Activated CD8-positive, alpha-beta memory T cell treated with anti-CD3 and anti-CD28 coated beads, Interleukin-2, amount 10 ng/mL, durations not matched to agents 7 days and 5 days (primary cell): Measurements from ENCODE around the gene KRT15. TPM values are rescaled to one million over a fixed set of nuclear protein-coding genes. Genes with fewer than 3 reads are reported as not detected.

ENCODE experiments used
- ATAC-seq: fragments of 150-1000 bp; cut with Tn5 transposase; one replicate; pipeline ENCODE4 v1.10.0; 2021; ENCODE audit warnings: moderate library complexity
- CTCF ChIA-PET: fragments of 350-600 bp; sonication (Branson Sonifier 250); formaldehyde crosslinking; loops from one replicate; lab custom pipeline; 2021; ENCODE audit warnings: antibody characterized with exemption; lab: Charles Lee
- DNase-seq: peaks from one replicate; pipeline ENCODE4 v3.0.0-alpha.2; 2020
- H3K27ac Mint-ChIP-seq: one replicate; pipeline ENCODE4 v1.8.0; 2021; ENCODE audit warnings: mild to moderate bottlenecking, mixed read lengths
- H3K27me3 Mint-ChIP-seq: one replicate; pipeline ENCODE4 v1.8.0; 2021; ENCODE audit warnings: mixed read lengths
- H3K36me3 Mint-ChIP-seq: one replicate; pipeline ENCODE4 v1.8.0; 2021; ENCODE audit warnings: mild to moderate bottlenecking, mixed read lengths
- H3K4me1 Mint-ChIP-seq: one replicate; pipeline ENCODE4 v1.8.0; 2021; ENCODE audit warnings: mixed read lengths
- H3K4me3 Mint-ChIP-seq: one replicate; pipeline ENCODE4 v1.8.0; 2021; ENCODE audit warnings: mild to moderate bottlenecking, moderate library complexity, mixed read lengths
- H3K9me3 Mint-ChIP-seq: one replicate; pipeline ENCODE4 v1.8.0; 2022; ENCODE audit warnings: low read depth, mixed read lengths
- microRNA-seq: library from miRNA; unstranded; fragments of <30 nt; microRNA quantifications from one replicate; pipeline ENCODE4 v1.2.0, GENCODE V29; 2022
- total RNA-seq, 2 experiments: library from RNA; stranded (reverse); gene quantifications; one replicate each; pipeline ENCODE4 v1.2.3, GENCODE V29; 2021

The KRT15 gene
- total RNA-seq, 2 experiments from 2014 or later, result not detected

DNA sequence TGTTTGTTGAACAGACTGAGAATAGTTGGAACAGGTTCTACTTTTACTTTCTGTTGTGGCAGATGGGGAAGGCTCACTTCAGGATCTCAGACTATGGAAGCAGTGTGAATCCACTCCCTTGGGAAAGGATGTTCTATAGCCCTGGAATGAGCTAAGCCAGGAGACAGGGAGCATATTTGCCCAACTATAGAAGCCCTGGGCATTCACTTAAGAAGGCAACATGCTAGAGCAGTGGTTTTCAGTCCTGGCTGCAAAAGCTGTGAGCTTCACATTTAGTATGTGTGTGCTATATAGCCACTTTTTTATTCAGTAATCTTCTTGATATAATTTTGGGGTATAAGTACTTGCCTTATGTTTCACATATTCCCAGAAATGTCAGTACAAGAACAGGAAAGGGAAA, 50.3 kb downstream of the KRT15 start:
- no peaks in the 10 kb centered on the region for H3K9me3 Mint-ChIP-seq

DNA sequence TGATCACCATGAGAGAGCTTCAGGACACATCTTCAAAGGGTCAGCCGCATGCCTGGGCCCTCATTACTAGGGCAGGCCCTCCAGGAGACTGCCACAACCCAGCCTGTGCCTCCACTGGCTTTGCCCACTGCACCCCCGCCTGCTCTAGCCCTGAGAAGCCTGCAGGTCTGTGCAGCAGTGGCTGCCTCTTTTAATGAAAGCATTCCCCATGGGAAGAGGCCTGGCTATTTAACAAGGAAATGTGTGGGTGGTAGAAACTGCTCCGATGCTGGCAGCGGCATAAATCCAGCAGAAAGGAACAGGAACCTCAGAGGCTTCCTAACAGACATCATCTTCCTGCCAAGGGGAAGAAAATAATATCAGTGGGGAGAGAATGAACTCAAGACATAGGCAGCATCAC, 51.1 kb downstream of the KRT15 start:
- H3K4me3 Mint-ChIP-seq, result no peak overlapping the region

More for the DNA sequence above, 50.3 kb downstream of the KRT15 start:
- Mint-ChIP-seq H3K36me3 (no peaks in the 10 kb centered on the region), H3K27me3 (peaks cover 9% of the 10 kb centered on the region), H3K4me3 (no peak overlapping the region), H3K27ac (no peak overlapping the region), H3K4me1 (peaks cover 6% of the 10 kb centered on the region)
- ATAC-seq (no peak), DNase-seq (no peak)
- CTCF ChIA-PET, result no interaction called here

DNA sequence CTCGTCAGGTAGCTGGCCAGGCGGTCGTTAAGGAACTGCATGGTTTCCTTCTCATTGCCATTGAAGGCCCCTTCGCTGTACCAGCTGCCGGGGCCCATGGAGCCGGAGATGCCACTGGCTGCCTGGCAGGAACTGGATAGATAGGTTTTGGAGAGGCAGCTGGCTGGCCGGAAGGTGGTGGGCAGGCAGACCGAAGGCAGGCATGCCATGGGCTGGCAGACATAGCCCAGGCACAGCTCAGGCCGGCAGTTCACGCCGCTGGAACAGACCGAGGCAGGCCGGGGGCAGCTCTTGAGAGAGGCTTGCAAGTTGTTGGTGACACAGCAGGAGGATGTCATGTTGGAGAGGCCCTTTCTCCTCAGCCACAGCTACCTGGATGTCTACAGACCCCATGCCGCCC, 51.7 kb downstream of the KRT15 start, which contains the start of gene KRT32:
KRT32 (minus strand) TSS at position 399 of the 400 bp plus-strand sequence; CDS start at position 338, 61 bp downstream.
- CTCF ChIA-PET, result no interaction called here

More for the DNA sequence above, 51.1 kb downstream of the KRT15 start:
- no peak for DNase-seq
- Mint-ChIP-seq H3K4me1 (peaks cover 6% of the 10 kb centered on the region), H3K36me3 (no peaks in the 10 kb centered on the region), H3K27ac (no peak overlapping the region), H3K27me3 (peaks cover 9% of the 10 kb centered on the region), H3K9me3 (no peaks in the 10 kb centered on the region)
- CTCF ChIA-PET, result no interaction called here
- ATAC-seq, result no peak

DNA sequence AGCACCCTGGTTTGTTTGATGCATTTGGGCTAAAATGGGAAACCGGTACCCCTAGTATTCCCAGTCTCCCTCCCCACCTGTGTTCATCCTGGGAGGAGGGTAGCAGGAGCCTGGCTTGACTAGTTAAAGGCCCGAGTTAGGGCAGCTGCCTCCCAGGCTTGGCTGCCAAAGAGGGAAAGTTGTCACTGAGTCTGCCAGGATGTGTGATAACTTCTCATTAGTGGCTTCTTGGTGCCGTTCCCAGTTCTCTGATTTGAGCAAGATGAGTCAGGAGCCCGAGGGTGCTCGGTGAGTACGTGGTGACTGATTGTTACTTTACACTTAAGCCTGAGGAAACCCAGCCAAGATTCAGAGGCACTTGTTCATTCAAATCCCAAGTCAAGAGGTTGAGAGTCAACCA, 54.0 kb downstream of the KRT15 start:
- no peak overlapping the region for H3K27ac Mint-ChIP-seq
- H3K4me3 Mint-ChIP-seq, result no peak overlapping the region
- ATAC-seq (no peak), DNase-seq (no peak)
- H3K36me3 Mint-ChIP-seq, result no peaks in the 10 kb centered on the region
- CTCF ChIA-PET, result no interaction called here
- H3K4me1 Mint-ChIP-seq, result no peaks in the 10 kb centered on the region
- H3K9me3 Mint-ChIP-seq, result no peaks in the 10 kb centered on the region
- H3K27me3 Mint-ChIP-seq, result peaks cover 4% of the 10 kb centered on the region

More for the DNA sequence above, 51.7 kb downstream of the KRT15 start, which contains the start of gene KRT32:
- DNase-seq (no peak), ATAC-seq (no peak)
- Mint-ChIP-seq H3K27me3 (peaks cover 9% of the 10 kb centered on the region), H3K36me3 (no peaks in the 10 kb centered on the region), H3K4me3 (no peak within 1 kb of the TSS), H3K4me1 (peaks cover 6% of the 10 kb centered on the region), H3K27ac (no peak within 1 kb of the TSS), H3K9me3 (no peaks in the 10 kb centered on the region)

DNA sequence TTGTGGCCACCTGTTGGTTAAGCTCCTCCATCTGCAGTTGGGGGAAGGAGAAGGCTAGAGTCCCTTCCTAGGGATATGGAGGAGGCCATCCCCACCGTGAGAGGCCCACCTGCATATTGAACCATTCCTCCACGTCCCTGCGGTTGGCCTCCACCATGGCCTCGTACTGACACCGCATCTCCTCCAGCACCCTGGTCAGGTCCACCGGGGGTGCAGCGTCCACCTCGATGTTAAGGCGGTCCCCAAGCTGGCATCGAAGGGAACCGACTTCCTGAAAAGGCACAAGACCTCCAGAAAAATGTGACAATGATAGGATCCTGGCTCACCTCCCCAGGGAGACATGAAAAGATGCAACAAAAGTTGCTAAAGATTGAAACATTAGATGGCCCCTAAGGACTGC, 54.5 kb downstream of the KRT15 start:
- H3K36me3 Mint-ChIP-seq, result no peaks in the 10 kb centered on the region
- DNase-seq, result no peak
- H3K9me3 Mint-ChIP-seq, result no peaks in the 10 kb centered on the region
- no peak overlapping the region for H3K4me3 Mint-ChIP-seq
- peaks cover under 1% of the 10 kb centered on the region for H3K27me3 Mint-ChIP-seq
- CTCF ChIA-PET, result interaction anchor here (0.7 kb wide), 1 partner anchor 515 kb away, joined by 3 read pairs; no protein-coding TSS in a partner anchor
- H3K27ac Mint-ChIP-seq, result no peak overlapping the region
- no peaks in the 10 kb centered on the region for H3K4me1 Mint-ChIP-seq
- no peak for ATAC-seq

DNA sequence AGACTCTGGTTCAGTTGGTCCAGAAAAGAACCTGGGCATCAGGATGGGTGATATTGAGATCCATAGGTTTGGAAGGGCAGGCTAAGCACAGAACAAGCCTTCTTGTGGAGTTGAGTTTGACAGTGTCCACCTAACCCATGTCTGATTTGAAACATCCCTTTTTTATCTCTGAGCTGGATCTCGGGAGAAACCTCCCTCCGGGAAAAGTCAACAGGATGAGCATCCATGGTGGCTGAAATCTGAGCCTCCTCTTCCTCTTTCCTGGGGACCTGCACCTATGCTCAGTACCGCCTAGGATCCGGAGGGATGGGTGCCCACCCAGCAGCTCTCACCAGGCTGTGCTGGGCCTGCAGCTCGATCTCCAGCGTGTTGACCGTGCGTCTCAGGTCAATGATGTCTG, 54.9 kb downstream of the KRT15 start:
- no peak for DNase-seq
- no peak overlapping the region for H3K4me3 Mint-ChIP-seq
- no peaks in the 10 kb centered on the region for H3K36me3 Mint-ChIP-seq
- ATAC-seq, result no peak
- H3K27me3 Mint-ChIP-seq, result no peaks in the 10 kb centered on the region
- H3K4me1 Mint-ChIP-seq, result no peaks in the 10 kb centered on the region
- no peaks in the 10 kb centered on the region for H3K9me3 Mint-ChIP-seq
- H3K27ac Mint-ChIP-seq, result no peak overlapping the region
- CTCF ChIA-PET, result interaction anchor here (0.7 kb wide), 1 partner anchor 514 kb away, joined by 3 read pairs; no protein-coding TSS in a partner anchor

Small RNAs within 50 kb of the gene (microRNA-seq; reads per million reads assigned to microRNA genes)
- gene MIR6510, result not detected

Other genes starting within 250 kb of the KRT15 start
- gene KRTAP9-7, start 243.2 kb downstream of the KRT15 start, total RNA-seq, result not detected
- not detected for gene KRTAP29-1, start 216.0 kb downstream of the KRT15 start, total RNA-seq
- not detected for gene KRTAP16-1, start 209.6 kb downstream of the KRT15 start, total RNA-seq
- gene KRTAP17-1, start 203.2 kb downstream of the KRT15 start, total RNA-seq, result not detected
- gene KRT33A, start 168.1 kb downstream of the KRT15 start, total RNA-seq, result not detected
- not detected for gene KRT33B, start 149.1 kb downstream of the KRT15 start, total RNA-seq
- gene KRT34, start 136.6 kb downstream of the KRT15 start, total RNA-seq, result not detected
- not detected for gene KRT31, start 121.3 kb downstream of the KRT15 start, total RNA-seq
- gene KRT37, start 94.3 kb downstream of the KRT15 start, total RNA-seq, result not detected
- gene KRT38, start 77.9 kb downstream of the KRT15 start, total RNA-seq, result not detected
- not detected for gene KRT32, start 51.5 kb downstream of the KRT15 start, total RNA-seq
- not detected for gene KRT35, start 37.7 kb downstream of the KRT15 start, total RNA-seq
- not detected for gene KRT36, start 29.0 kb downstream of the KRT15 start, total RNA-seq
- not detected for gene KRT13, start 13.3 kb downstream of the KRT15 start, total RNA-seq
- not detected for gene KRT19, start 9.4 kb upstream of the KRT15 start, total RNA-seq
- gene KRT9, start 53.2 kb upstream of the KRT15 start, total RNA-seq, result not detected
- gene KRT14, start 68.0 kb upstream of the KRT15 start, total RNA-seq, result not detected
- not detected for gene KRT16, start 93.9 kb upstream of the KRT15 start, total RNA-seq
- under 1 TPM in 1 of 2 experiments, not detected in 1; 0.80 TPM for gene KRT17, start 105.7 kb upstream of the KRT15 start, total RNA-seq
- gene EIF1, start 170.0 kb upstream of the KRT15 start, total RNA-seq, result 100 to 1,000 TPM; 593 to 900 TPM
- gene GAST, start 193.4 kb upstream of the KRT15 start, total RNA-seq, result not detected
- under 1 TPM; 0.15 to 0.19 TPM for gene HAP1, start 215.8 kb upstream of the KRT15 start, total RNA-seq